HG03060 (cell line): Measurements from ENCODE around the gene NF2.

Source experiments
- ATAC-seq: cut with Tn5 transposase; IDR thresholded peaks from one replicate; pipeline ENCODE4 v1.9.1; 2021; ENCODE audit warnings: low read depth, moderate number of reproducible peaks; ENCODE audit not compliant: unreplicated experiment

The NF2 gene

DNA sequence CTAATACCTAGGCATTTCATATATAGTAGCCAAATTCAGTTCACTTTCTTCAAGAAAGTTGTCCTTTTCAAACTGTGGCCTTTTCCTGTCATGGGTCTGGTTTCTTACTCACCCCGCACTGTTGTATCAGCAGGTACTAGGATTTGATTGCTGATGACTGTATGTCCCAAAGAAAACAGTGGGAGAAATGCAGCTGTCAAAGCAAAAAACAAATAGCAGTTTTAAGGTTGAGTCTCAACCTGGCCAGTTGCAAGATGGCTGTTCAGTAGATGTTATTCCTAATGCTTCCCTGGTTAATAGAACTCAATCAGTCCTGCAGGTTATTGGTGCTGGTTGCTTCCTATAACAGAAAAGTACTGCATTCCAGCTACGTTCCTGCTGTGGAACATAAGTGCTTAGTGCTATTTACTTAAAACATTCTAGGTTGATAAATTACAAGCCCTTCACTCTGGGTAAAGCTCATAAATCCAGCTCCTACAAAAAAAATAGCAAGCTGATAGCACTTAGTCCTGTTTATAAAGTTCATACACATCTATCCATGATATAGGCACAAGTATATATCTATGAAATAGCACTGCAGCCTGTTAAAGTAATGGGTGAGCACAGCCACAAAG, 26.6 kb downstream of the NF2 start:
- no peak for ATAC-seq

DNA sequence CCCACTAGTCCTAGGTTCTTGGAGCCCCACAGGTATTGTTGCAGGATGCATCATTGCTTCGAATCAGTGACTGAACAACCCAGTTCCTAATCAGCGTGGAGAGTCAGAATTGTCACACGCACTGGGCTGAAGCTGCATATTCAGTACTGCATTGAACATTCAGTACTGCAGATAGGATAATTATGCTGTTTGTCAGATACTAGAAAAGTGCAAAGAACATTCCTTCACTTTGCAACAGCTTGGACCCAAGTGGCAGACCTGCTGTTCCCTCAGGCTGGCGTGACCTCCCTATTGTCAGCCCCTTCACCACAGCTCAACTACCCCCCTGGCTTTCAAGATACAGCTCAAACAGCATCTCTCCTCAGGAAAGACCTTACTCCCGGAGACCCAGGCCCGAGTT, 27.6 kb downstream of the NF2 start:
- no peak for ATAC-seq

DNA sequence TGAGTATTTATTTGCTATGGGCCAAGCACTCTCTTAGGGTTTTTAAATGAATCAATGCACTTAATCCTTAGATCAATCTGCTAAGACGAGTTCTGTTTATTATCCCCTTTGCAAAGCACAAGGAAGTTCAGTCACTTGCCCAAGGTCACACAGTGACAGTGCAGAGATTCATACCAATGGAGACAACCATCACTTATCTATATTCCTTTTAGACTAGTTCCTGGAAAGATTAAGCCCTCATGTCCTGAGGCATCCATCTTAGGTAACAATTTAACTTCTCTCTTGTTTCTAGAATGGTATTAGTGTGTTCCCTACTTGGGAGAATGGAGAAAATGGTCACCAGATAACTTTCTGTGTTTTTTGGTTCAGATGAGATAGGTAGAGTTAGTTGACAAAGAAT, 28.3 kb downstream of the NF2 start:
- ATAC-seq: no peak

DNA sequence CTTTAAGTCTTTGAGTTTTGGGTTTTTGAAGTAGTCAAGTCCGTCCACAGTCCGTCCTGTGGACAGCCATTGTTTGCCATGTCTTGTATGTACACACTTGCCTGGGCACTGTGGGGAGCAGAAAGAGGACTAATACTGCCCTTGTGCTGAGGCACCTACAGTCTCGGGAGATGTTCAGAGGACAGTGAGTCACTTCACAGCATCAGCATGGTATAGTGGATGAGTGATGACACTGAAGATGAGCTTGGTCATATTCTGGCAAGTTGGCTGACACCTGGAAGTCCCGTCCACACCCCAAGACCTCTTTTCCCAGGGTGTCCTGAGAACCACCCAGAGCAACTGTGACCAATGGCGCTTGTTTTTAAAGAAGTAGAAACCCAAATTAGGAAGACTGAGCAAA, 29.2 kb downstream of the NF2 start:
- ATAC-seq: no peak

DNA sequence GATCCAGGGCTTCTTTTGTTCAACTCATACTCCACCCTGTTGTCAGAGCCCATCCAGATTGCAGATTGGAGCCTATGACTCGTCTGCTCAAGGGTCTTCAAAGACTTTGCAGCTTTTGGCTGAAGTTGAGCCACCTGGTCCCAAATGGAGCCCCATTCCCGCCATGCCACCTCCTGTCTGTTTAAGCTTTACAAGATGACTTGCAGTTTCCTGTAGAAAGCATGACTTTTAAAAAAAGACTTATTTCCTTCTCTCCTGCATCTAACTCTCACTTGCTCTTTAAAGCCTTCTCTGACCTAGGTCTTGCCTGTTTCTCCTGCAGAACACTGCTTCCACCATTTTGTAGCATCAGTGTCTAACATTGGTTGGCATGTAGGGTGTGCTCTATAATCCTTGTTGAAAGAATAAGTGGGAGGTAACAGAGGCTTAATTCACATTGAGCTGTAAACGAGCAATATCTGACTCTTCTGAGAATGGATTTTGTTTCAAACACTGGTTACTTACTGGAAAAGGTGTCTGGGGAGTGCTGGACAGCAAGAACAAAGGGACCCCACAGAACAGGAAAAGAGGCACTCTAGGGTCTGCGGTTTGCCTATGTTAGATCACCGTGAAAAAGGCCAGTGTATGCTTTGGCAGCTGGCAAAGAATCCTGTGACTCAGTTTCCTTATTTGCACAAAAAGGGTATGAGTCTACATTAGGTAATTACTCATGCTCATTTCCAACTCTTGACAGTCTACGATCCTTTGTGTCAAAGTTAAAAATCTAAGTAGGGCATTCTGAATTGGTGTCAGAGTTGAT, 30.3 kb downstream of the NF2 start:
- ATAC-seq: no peak

DNA sequence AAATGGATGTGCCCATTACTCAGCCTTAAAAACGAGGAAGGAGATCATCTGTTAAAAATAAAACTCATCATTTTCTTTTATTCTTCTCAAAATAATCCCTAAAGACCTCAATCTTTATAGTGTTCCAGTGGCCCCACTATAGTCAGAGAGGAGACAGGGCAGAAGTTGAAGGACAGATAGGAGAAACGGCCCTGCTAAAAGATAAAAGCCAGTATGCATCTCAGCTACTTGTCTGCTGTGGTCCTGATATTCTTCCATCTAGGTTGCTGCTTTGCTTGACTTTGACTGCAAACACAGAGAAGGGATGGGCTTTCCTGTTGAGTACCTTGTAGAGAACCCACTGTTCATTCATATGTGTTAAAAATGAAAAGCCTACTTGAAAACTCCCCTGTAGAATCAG, 31.4 kb downstream of the NF2 start:
- ATAC-seq: no peak

DNA sequence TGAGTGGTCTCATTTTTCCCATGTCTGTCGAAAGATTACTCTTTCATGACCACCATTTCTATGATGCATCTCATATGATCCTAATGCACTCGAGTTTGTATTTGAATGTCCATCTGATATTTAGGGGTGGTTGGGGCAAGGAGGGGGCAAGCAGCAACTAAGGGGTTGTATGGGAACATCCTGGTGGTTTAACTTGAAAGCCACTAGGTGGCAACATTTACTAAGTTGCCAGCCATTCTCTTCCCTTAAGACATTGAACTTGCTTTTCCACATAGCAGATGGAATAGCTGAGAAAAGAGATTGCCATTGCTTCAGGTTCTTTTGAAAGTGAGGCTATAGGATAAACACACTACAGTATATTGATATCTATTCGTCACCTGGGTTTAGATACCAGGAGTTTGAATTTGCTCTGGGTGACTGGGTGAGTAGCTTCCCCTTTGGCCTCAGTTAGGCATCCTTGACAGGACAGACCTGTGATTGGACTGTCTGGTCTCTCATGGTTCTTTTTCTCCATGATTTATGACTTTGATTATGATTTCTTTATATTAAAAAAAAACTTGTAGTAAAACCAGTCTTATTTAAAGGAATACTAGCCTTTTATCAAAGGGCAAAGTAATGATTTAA, 32.4 kb downstream of the NF2 start:
- ATAC-seq: no peak

DNA sequence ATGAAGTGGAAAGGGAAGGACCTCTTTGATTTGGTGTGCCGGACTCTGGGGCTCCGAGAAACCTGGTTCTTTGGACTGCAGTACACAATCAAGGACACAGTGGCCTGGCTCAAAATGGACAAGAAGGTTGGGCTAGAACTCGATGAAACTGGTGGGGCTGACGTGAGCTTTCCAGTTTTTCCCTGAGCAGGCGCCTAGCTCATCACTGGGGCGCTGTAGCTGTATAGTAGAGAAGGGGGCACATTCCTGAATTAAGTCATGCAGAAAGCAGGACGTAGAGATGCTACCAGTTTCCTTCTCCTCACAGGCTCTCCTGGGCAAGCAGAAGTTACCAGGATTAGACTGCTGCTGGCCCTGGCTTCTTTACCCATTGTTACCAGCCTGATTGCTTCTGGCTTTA, 33.3 kb downstream of the NF2 start:
- ATAC-seq: no peak

DNA sequence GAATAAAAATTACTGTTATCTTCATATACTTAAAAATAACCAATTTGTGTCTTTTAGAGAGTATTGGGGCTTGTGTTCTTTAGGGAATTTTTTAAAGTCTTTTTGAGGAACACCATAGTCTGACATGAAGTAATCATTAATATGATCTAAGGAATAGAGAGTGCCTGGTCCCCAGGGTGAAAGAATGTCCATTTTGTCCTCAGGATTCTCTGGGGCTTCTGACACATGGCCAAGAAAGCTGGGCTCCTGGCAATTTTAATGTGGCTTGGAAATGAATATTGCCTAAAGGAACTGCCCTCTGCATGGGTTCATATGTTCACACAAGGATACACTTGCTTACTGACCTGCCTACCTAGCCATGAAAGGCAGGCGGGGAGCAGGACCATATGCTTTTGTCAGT, 33.7 kb downstream of the NF2 start:
- no peak for ATAC-seq

DNA sequence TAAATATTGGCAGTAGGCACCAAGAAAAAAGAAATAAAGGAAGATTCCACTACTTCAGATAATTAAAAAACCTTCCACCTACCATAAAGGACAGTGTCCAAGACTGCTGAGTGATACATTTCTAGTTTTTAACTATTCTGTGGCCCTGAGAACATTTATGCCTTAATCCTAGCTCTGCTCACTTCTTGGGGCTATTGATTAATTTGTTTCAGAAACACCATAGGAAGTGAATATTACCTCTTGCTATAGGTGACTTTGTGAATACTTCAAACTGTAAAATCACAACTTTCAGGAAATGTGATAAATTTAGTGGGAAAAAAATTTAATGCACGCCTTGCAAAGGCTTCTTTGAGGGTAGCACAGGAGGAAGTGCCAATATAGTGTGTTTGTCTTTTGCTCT, 35.2 kb downstream of the NF2 start:
- no peak for ATAC-seq

DNA sequence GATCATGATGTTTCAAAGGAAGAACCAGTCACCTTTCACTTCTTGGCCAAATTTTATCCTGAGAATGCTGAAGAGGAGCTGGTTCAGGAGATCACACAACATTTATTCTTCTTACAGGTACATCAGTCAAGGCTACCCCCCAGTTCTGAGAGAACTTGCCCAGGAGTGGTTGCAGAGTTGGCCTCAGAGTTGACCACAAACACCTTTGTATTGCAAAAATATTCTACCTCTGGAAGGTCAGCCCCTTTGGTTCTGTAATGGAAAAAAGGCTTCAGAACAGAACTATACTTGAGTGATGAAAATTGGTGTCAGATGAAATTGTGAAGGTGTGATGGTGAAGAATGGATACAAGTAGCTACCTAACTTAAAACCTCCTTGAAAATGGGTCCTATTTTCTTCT, 35.7 kb downstream of the NF2 start:
- no peak for ATAC-seq

DNA sequence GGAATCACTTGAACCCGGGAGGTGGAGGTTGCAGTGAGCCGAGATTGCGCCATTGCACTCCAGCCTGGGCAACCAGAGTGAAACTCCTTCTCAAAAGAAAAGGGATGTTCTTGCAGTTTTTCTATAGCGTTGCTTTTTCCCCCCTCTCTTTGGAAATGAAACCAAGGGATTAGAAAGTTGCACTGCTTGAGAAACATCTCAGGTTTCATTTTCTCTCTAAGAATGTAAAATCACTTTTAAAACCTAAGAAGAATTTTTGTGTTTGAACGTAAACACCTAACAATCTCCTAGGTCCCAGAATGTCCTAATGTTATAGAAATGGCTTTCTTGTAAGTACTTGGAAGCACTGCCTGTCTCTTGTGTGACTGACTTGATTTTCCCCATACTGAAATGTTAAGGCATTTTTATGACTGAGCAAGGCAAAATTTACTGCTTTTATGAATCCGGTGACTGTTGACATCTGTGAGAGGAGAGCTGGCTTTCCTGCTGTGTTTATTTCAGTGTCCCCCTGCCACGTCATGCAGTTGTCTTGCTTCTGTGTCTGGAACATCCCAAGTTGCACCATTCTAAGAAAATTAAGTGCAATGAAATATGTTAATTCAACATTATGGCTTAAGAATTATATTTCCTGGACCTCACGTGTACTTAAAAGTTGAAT, 37.7 kb downstream of the NF2 start:
- ATAC-seq: no peak

DNA sequence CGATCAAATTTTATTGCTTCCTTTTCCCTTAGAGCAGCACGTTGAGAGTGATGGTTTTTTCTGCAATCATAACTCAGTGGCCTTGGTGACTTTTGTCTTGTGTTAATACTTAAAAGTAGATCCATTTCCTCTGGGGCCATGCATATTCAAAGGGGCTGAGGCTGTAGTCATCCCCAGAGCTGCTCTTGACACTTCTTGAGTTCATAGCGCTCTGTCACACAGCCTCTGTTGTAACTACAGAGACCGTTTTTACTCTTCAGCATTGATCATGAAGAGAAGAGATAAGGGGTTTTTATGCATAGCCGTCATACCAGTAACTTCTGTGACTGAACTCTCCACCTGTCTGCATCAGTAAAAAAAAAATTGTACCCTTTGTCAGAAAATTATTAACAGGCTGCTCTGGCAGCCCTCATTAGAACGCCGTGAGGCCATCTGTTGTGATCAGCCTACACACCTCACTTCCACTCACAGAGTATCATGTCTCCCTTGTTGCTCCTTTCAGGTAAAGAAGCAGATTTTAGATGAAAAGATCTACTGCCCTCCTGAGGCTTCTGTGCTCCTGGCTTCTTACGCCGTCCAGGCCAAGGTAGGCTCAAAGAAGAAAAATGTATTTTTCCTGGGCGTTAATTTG, 38.4 kb downstream of the NF2 start:
- no peak for ATAC-seq

DNA sequence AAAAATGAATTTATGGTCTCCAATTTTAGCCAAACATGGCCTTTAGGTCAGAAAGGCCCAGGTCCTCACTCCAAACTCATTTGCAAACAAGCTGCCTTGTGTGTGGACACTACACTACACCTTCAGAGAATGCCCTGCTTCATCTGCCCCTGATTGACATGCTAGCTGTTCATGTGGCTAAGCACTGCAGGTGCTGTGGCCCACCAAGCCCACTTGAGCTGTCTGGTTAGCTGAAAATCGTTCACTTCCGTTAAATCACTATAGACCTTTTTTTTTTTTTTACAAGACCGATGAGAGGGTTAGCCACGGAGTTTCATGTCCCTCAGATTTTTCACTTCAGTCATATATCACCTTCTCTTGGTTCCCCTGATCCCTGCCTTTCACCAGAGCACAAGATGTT, 39.3 kb downstream of the NF2 start:
- ATAC-seq: no peak

DNA sequence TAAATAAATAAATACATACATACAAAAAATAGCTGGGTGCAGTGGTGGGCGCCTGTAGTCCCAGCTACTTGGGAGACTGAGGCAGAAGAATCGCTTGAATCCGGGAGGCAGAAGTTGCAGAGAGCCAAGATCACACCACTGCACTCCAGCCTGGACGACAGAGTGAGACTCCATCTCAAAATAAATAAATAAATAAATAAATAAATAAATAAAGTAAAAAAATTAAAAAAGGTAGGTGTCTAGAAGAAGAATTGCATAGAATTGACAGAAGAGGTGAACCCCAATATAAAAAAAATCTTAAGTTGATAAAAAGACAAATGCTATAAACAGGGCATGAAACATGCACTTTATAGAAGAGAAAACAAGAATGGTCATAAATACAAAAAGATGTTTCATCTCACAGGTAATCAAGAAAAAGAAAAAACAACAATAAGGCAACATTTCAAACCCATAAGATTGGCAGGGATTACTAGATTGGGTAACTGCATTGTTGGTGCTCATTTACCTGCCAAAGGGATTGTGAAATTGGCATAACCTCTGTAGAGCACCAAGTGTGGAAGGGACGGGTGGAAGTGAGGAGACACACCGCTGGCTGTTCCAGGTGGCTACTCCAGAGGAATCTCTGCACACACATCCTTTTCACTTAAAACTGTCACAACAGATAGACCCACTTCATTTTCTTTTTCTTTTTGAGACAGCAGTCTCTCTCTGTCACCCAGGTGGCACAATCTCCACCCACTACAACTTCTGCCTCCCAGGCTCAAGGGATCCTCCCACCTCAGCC, 44.7 kb downstream of the NF2 start:
- ATAC-seq: no peak

DNA sequence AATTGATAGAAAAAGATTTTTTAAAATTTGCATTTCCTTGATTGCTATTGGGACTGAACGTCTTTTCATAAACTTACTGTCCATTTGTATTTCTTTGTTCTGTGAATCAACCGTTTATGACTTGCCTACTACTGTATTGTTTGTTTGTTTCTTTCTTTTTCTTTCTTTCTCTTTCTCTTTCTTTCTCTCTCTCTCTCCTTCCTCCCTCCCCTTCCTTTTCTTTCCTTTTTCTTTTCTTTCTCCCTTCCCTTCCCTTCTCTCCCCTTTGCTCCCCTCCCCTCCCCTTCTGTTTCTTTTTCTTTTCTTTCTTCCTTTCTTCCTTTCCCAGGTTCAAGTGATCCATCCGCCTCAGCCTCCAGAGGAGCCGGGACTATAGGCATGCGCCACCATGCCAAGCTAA, 46.9 kb downstream of the NF2 start:
- no peak for ATAC-seq

DNA sequence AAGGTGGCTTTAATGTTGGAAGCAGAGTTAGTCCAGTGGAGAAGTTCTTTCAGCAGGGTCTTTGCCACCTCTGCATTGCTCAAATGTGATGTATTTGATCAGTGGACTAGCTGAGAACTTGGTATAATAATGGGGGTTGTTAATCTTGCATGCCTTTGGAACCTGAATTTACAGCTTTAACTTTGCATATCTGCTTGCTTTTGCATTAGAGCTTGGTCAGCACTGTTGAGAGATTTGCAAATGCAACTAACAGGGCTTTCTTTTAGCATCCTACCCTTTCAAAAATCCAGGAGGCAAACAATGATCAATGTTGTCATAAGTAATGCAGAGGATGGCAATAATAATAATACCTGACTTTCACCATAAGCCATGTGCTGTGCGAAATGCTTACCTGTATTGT, 48.2 kb downstream of the NF2 start:
- no peak for ATAC-seq

DNA sequence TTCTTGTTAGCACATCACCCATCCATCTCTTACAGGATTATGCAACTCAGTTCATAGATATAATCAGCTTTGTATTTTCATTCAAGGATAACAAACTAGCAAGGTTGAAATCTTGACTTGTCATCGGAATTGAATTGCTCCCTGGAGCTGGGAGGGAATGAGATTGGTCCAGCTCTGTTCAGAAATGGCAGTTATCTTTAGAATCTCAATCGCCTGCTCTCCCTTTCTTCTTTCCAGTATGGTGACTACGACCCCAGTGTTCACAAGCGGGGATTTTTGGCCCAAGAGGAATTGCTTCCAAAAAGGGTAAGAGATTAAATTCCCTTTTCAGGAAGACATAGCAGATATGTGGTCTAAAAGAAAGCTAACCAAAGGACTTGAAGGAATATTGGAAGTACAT, 51.0 kb downstream of the NF2 start:
- no peak for ATAC-seq

DNA sequence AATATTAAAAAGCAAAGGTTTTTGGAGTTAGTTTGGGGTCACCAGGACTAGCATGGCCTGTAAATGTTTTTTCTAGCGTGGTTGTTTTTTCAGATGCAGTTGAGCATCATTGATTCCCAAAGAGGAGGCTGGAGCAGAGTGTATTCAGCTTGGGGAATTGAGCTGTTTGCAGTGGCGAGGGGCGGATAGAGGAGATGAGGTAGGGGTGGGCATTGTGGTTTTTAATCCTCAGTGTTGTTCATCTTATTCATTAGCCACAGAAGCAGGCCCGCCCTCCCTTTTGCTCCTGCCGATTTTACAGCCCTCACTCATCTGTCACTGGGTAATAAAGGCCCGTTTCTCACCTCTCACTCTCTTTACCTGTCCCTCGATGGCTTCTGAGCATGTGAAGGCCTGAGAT, 51.4 kb downstream of the NF2 start:
- ATAC-seq: no peak

DNA sequence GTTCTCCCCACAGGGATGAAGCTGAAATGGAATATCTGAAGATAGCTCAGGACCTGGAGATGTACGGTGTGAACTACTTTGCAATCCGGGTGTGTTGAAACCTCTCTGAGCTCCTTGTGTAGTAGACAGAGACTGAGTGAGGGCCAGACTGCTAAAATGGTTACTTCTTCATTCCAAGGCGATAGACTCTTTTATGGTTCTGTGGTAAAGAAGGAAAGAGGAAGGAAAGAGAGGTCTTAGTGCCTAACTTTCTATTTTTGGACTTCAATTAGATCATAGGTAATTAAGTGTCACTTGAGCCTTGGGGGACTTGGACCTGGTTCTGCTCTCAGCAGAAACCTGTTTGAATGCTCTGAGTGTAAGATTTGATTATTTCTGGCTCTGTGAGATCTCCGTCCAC, 54.7 kb downstream of the NF2 start:
- ATAC-seq: no peak
